Astrocyte (in vitro differentiated cells and primary cell): ENCODE data around the gene MTTP. TPM values are rescaled to one million over a fixed set of nuclear protein-coding genes. Genes with fewer than 3 reads are reported as not detected.

Source experiments
- DNase-seq: peaks from one replicate; pipeline ENCODE4 v3.0.0-alpha.2; 2010; ENCODE audit warnings: low read depth
- FAIRE-seq: peaks from 2 replicates; lab custom pipeline; 2011; peaks lifted over from hg19 to GRCh38; lab: Jason Lieb, UNC
- H2AFZ ChIP-seq: 2 replicates; pipeline ENCODE4 v1.6.0; 2012; ENCODE audit warnings: low read depth, low read length, inconsistent platforms
- H3K27ac ChIP-seq: 2 replicates; pipeline ENCODE4 v1.5.1; 2011; ENCODE audit warnings: low read depth, low read length, inconsistent platforms
- H3K27me3 ChIP-seq: 2 replicates; pipeline ENCODE4 v1.6.0; 2011; ENCODE audit warnings: low read length, inconsistent platforms; ENCODE audit not compliant: insufficient read depth
- H3K36me3 ChIP-seq: 2 replicates; pipeline ENCODE4 v1.5.1; 2011; ENCODE audit warnings: low read length, inconsistent platforms; ENCODE audit not compliant: insufficient read depth
- H3K4me1 ChIP-seq: 2 replicates; pipeline ENCODE4 v1.5.1; 2011; ENCODE audit warnings: low read length, inconsistent platforms; ENCODE audit not compliant: insufficient read depth
- H3K4me2 ChIP-seq: 2 replicates; pipeline ENCODE4 v1.6.0; 2012; ENCODE audit warnings: low read length, inconsistent platforms
- H3K4me3 ChIP-seq: 2 replicates; pipeline ENCODE4 v1.5.1; 2011; ENCODE audit warnings: low read depth, mild to moderate bottlenecking, low read length, inconsistent platforms; ENCODE audit not compliant: insufficient read depth
- H3K79me2 ChIP-seq: 2 replicates; pipeline ENCODE4 v1.6.0; 2012; ENCODE audit warnings: mild to moderate bottlenecking, low read length, inconsistent platforms; ENCODE audit not compliant: insufficient read depth
- H3K9ac ChIP-seq: 2 replicates; pipeline ENCODE4 v1.6.0; 2012; ENCODE audit warnings: mild to moderate bottlenecking, low read length, inconsistent platforms
- H3K9me3 ChIP-seq: 2 replicates; pipeline ENCODE4 v1.5.1; 2012; ENCODE audit warnings: low read depth, mild to moderate bottlenecking, low read length, inconsistent platforms; ENCODE audit not compliant: insufficient read depth
- H4K20me1 ChIP-seq: 2 replicates; pipeline ENCODE4 v1.6.0; 2012; ENCODE audit warnings: low read length, inconsistent platforms; ENCODE audit not compliant: insufficient read depth
- H3K27ac Mint-ChIP-seq: one replicate; pipeline ENCODE4 v1.8.0; 2021; ENCODE audit warnings: mild to moderate bottlenecking, mixed read lengths; ENCODE audit not compliant: unreplicated experiment
- H3K27me3 Mint-ChIP-seq: one replicate; pipeline ENCODE4 v1.8.0; 2021; ENCODE audit warnings: low read depth, mixed read lengths; ENCODE audit not compliant: unreplicated experiment
- H3K36me3 Mint-ChIP-seq: one replicate; pipeline ENCODE4 v1.8.0; 2021; ENCODE audit warnings: low read depth, mixed read lengths; ENCODE audit not compliant: unreplicated experiment
- H3K4me1 Mint-ChIP-seq: one replicate; pipeline ENCODE4 v1.8.0; 2021; ENCODE audit warnings: low read depth, mixed read lengths; ENCODE audit not compliant: unreplicated experiment
- H3K4me3 Mint-ChIP-seq: one replicate; pipeline ENCODE4 v1.8.0; 2021; ENCODE audit warnings: mild to moderate bottlenecking, moderate library complexity, mixed read lengths; ENCODE audit not compliant: unreplicated experiment
- H3K9me3 Mint-ChIP-seq: one replicate; pipeline ENCODE4 v1.8.0; 2021; ENCODE audit warnings: mild to moderate bottlenecking, mixed read lengths; ENCODE audit not compliant: unreplicated experiment
- CTCF ChIP-seq: IDR thresholded peaks from 2 replicates; pipeline ENCODE4 v1.5.1; 2011; ENCODE audit warnings: low read depth, mild to moderate bottlenecking, inconsistent platforms, low read length, moderate library complexity; ENCODE audit not compliant: insufficient read depth
- EZH2 ChIP-seq: IDR thresholded peaks from 2 replicates; pipeline ENCODE4 v1.6.1; 2012; ENCODE audit warnings: mild to moderate bottlenecking, low read length, inconsistent platforms; ENCODE audit not compliant: insufficient read depth
- total RNA-seq: library from RNA; stranded (reverse); gene quantifications from 2 replicates; pipeline ENCODE4 v1.2.1, GENCODE V29; 2021

The MTTP gene
- total RNA-seq, 1 donor from 2014 or later, result 0.41 TPM

- FAIRE-seq, result no peak
- no peaks in the 10 kb centered on the region for H3K27me3 ChIP-seq
These were observed 94.5 kb downstream of the MTTP start for GRCh38 chr4:99669084-99669483.

GRCh38 chr4:99670409-99671073 lies 95.9 kb downstream of the MTTP start:
- H3K4me3 Mint-ChIP-seq, result no peak overlapping the region
- no peak overlapping the region for H3K4me2 ChIP-seq
- H3K36me3 Mint-ChIP-seq, result no peaks in the 10 kb centered on the region
- H3K27me3 Mint-ChIP-seq, result no peaks in the 10 kb centered on the region
- no peaks in the 10 kb centered on the region for H3K79me2 ChIP-seq
- DNase-seq, result no peak
- H3K9me3 ChIP-seq, result peaks cover 5% of the 10 kb centered on the region
- no peaks in the 10 kb centered on the region for H3K36me3 ChIP-seq
- no peak overlapping the region for H3K9ac ChIP-seq
- no peaks in the 10 kb centered on the region for H4K20me1 ChIP-seq
- no peak overlapping the region for H3K4me3 ChIP-seq
- H3K4me1 Mint-ChIP-seq, result no peaks in the 10 kb centered on the region
- H3K4me1 ChIP-seq, result no peaks in the 10 kb centered on the region
- H3K27ac Mint-ChIP-seq, result no peak overlapping the region
- H2AFZ ChIP-seq, result no peak overlapping the region
- H3K27ac ChIP-seq, result no peak overlapping the region
- FAIRE-seq, result no peak
- no peaks in the 10 kb centered on the region for H3K27me3 ChIP-seq
- TF ChIP-seq CTCF, result no peak
- TF ChIP-seq EZH2, result no peak
- peaks cover 15% of the 10 kb centered on the region for H3K9me3 Mint-ChIP-seq

More at GRCh38 chr4:99669084-99669483, 94.5 kb downstream of the MTTP start:
- no peaks in the 10 kb centered on the region for H3K4me1 Mint-ChIP-seq
- no peaks in the 10 kb centered on the region for H3K36me3 Mint-ChIP-seq
- Histone ChIP-seq H3K36me3 (no peaks in the 10 kb centered on the region), H3K4me3 (no peak overlapping the region), H3K4me1 (no peaks in the 10 kb centered on the region), H4K20me1 (no peaks in the 10 kb centered on the region), H3K4me2 (no peak overlapping the region), H3K79me2 (no peaks in the 10 kb centered on the region), H3K9me3 (peaks cover 5% of the 10 kb centered on the region), H2AFZ (no peak overlapping the region), H3K9ac (no peak overlapping the region), H3K27ac (no peak overlapping the region)
- peak; percentile 35 for DNase-seq
- H3K27ac Mint-ChIP-seq, result no peak overlapping the region
- TF ChIP-seq CTCF (no peak), EZH2 (no peak)
- no peak overlapping the region for H3K4me3 Mint-ChIP-seq
- H3K27me3 Mint-ChIP-seq, result no peaks in the 10 kb centered on the region
- peaks cover 12% of the 10 kb centered on the region for H3K9me3 Mint-ChIP-seq

Other genes with a start within 250 kb of the MTTP start
- gene ADH1C, start 222.1 kb upstream of the MTTP start, total RNA-seq, result not detected in 2 replicates
- gene ADH7, start 139.5 kb upstream of the MTTP start, total RNA-seq, result not detected in 2 replicates
- not detected in 2 replicates for gene C4orf17, start 63.8 kb upstream of the MTTP start, total RNA-seq
- 9.6 and 11.8 TPM in 2 replicates for gene TRMT10A, start 10.8 kb upstream of the MTTP start, total RNA-seq
- gene C4orf54, start 83.0 kb downstream of the MTTP start, total RNA-seq, result not detected in 2 replicates
- 0.41 and 0.59 TPM in 2 replicates for gene DAPP1, start 242.0 kb downstream of the MTTP start, total RNA-seq